Inferior parietal cortex (tissue), 1 donor: Measurements from ENCODE around the gene RIC8A.

ENCODE experiments used
- DNase-seq: peaks from one replicate; pipeline ENCODE4 v3.0.0-alpha.2; 2016; ENCODE audit errors: extremely low spot score

RIC8A gene

DNA sequence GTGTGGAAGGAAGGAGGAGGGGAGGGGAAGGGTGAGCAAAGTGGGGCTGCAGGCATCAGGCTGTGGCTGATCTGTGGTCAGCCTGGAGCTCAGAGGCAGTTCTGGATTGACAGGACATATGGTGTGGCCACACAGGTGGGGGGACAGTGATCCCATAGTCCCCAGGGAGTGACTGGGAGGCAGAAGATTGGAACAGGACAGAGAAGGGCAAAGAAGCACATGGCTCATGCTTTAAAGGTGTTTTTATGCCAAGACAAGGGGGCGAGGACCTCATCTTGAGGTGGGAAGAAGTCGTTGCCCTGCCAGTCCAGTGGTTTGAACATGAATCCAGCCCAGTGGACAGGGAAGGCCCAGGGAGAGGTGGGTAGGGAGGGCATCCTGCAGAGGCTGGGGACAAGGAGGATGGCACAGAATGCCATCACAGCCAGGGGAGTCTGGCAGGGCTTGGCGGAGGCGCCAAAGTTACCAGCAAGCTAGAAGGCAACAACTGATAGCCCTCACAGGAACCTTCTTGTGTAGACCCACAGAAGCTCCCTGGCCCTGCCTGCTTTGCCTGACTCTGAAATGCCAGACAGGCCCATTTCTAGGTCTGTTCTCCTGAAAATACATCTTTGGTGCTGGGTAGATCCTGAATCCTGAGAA, 3.4 kb upstream of the RIC8A start:
- DNase-seq, result no peak

DNA sequence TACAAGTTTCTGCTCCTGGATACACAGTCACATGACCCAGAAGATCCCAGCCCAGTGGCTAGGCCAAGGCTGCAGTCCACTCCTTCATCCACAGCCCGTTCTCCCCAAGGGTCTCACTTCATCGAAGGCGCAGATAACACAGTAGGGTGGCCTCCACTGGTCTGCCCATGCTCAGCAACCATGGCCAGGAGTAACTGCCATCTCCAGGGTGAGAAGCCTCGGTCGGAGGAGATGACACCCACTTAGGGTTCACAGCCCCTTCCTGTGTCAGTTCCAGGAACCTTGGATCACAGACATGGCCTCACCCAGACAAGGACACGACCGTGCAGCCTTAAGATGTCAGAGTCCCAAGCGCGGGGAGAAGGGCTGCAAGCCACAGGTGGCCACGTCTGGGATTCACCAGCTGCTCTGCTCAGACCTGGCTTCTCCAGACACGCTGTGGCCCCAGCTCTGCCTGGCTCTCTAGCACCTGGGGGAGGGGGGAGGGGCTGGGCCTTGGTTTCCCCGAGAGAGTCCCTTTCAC, 2.9 kb upstream of the RIC8A start:
- DNase-seq, result no peak

DNA sequence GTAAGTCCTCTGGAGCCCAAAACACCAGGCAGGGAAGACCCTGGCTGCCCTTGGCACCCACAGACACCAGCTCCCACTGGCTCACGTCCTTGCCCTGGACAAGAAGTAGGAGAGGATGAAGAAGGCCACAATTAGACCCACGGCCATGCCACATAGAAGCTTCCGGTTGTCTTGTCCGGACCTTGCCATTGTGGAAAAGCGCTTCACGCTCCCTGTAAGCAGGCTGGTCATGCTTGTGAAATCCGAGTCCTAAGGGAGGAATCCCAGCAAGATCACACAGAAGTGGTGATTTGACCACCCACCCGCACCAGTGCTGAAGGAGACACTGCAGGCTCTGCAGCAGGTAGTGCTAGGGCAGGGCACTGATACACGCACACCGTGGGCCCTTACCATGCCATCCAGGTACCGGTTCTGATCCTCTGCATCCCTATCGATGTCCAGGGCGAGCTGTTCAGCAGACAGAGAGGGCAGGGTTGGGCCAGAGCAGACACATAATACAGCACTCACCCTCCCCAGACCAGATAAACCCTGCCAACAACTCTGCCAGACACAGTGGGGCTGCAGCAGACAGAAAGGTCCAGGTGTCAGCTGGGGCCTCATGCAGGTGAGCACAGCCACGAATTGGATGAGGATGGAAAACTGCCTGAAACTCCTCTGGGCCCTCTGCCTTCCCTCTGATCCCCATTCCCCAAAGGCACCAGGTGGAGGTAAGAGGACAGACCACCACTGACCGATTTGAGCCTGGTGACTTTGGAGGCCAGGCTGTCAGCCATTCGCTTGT, 2.1 kb upstream of the RIC8A start:
- DNase-seq, result no peak

DNA sequence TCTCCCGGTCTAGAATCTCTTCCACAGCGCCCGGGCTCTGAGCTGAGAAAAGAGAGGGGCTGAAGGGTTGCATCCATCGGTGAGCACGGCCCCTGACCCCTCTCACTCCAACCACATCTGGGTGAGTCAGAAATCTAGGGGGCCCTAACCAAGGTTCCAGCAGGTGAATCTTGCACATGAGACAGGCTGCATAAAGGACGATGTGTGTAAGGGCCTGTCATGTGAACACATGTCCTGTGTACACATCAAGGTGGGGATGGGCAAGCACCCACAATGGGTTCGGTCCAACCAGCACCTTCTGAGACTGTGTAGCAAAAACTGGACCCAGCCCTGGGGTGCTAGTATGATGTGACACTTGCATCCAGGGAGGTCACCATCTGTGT, 1.5 kb upstream of the RIC8A start:
- no peak for DNase-seq

DNA sequence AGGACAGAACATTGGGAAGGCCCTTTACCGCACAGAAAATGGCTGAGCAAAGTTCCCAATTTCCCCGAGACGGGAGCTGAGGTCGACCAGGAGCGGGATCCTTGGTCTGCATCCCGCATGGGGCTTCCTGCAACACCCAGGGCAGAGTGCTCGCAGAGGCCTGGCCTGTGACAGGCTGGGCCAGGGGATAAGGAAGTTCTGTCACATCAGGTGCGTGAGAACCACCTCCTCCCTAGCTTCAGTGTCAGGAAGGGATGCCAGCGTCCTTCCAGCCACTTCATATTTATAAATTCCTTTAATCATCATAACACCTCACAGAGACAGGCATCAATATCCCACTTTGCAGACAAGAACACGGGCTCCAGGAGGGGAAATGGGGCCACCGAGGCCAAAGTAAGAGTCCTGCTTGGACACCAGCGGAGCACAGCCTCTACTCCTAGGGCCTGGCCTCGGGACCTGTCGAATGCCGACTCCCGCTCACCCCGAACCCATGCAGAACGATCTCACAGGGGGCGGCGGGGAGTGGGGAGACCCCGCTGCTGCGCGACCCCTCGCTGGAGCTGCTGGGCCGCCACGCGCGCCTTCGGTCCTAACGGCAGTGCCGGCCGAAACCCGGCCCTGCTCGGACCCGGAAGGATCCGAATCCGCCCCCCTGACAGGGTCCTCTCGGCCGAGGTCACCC, 841 bp upstream of the RIC8A start:
- DNase-seq, result no peak

- no peak for DNase-seq
Observed at GRCh38 chr11:207863-208180, 314 bp downstream of the RIC8A start.

- DNase-seq, result peak; percentile 81
Observed at GRCh38 chr11:208181-208916, 841 bp downstream of the RIC8A start.

DNA sequence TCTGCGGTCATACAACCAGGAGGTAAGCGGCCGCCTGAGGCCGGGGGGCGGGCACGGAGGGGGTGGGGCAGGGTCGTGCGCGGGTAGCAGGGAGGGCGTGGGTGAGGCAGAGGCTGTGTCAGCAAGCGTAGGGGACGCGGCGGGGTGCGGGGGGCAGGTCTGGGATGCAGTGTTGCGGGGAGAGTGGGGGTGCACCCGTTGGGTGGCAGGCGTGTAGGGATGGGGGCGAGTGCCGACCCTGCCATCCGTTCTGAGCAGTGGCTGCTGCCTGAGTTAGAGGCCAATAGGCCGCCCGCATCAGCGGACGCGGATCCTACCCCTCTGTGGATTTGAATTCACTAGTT, 1.4 kb downstream of the RIC8A start:
- DNase-seq, result no peak

- DNase-seq, result no peak
Observed at GRCh38 chr11:209275-210121, 2.0 kb downstream of the RIC8A start.

DNA sequence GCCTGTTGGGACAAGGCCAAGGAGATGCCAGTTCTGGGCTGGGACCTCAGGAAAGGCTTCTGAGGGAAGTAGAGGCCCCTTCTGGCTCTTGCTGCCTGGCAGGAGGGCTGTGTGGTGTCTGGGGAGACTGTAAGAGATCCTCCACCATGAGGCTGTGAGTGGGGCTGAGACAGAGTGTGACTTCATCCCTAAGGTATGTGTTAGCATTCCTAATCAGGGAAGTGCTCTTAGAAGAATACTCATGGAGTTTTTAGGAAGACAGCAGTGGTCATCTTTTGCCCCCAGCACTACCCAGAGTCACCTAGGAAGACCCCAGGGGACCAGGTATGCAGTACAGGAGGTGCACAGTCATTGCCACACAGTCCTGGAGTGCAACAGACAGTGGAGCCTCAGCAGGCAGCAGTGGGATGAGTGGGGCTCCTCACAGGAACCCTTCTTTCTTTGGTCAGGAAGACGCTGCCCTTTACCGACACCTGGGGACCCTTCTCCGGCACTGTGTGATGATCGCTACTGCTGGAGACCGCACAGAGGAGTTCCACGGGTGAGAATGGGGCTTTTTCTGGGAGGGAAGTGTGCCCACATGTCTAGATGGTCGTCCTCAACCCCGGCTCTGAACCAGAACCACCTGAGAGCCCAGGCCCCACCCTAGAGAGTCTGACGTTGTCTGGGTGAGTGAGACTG, 2.8 kb downstream of the RIC8A start:
- DNase-seq, result no peak

DNA sequence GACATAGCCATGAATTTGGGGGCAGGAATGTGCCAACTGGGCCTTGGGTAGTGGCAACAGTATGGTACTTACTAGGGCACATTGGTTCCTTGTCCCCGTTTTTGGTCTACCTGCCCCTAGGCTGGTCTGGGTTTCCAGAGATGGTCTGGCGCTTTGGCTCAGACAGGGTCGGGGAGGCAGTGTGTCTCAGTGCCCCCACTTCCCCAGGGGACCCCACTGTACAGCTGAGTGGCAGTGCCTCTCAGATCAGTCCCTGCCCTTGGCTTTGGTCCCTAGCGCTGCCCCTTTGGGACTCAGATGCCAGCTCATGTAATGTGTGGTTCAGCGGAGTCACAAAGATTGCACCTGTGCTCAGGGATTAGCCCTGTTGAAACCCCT, 3.3 kb downstream of the RIC8A start:
- DNase-seq, result no peak

DNA sequence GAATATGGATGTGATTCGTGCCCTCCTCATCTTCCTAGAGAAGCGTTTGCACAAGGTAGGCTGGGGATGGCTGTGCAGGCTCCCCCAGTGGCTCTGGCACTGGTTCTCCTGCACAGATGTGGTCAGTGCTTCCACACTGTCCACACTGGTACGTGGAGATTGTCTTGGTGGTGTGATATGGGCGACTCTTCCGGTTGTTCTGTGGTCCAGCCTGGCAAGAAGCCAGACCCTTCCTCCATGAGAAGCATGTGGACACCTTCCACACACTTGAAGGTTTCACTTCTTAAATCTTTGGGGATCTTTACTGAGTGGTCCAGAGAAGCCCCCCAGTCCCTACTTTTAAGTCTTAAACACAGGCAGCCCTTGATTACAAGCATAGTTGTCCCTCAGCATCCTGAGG, 3.8 kb downstream of the RIC8A start:
- no peak for DNase-seq

GRCh38 chr11:211741-212140, 4.2 kb downstream of the RIC8A start:
- DNase-seq, result no peak

GRCh38 chr11:212150-213100, 4.9 kb downstream of the RIC8A start:
- no peak for DNase-seq

GRCh38 chr11:213111-213510, 5.6 kb downstream of the RIC8A start:
- no peak for DNase-seq

DNA sequence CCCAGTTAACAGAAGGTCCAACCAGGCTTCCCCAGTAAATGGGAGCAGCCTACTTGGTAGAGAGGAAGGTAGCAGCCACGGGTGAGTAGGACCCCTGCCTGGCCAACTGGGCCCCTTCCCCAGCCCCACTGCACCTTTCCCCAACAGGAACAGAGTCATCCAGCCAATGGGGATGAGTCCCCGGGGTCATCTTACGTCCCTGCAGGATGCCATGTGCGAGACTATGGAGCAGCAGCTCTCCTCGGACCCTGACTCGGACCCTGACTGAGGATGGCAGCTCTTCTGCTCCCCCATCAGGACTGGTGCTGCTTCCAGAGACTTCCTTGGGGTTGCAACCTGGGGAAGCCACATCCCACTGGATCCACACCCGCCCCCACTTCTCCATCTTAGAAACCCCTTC, 6.6 kb downstream of the RIC8A start:
- DNase-seq, result no peak

- no peak for DNase-seq
Observed at GRCh38 chr11:215581-216037, 8.1 kb downstream of the RIC8A start.

DNA sequence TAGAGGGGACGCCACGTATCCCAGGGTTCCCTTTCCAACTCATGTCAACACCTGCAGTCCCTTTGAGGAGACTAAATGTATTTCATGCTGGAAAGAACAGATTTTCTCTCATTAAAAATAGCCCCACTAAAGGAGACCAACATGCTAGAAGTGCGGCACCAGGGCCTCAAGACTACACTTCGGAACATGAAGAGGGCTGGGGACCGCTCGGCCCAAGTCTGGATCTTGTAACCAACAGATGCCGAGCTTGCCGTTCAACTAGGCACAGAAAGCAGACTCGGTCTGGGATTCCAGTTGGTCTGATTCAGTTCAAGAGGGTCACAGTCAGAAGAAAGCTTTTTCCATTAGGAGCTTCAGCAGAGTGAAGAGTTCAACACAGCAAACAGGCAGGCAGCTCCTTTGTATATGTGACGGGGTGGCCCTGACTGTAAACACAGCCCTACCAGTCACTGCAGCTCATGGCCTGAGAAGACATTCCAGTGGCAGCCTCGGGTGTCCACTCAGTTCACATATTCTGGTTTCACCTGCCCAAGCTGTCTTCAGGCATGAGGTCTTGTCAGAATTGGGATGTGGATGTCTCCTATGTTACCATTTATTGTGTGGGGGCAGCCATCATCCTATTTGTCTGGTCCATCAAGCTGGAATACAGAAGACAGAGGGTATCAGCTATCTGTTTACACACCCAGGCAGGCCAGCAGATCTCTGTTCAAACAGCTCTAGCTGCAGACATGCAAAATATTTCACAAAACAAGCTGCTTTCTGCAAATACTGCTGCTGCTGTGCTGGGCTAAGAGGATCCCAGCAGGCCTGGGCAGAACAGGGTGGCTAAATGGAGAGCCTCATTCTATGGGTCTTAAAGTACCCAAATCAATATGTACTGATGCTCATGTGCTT, 8.8 kb downstream of the RIC8A start:
- no peak for DNase-seq

DNA sequence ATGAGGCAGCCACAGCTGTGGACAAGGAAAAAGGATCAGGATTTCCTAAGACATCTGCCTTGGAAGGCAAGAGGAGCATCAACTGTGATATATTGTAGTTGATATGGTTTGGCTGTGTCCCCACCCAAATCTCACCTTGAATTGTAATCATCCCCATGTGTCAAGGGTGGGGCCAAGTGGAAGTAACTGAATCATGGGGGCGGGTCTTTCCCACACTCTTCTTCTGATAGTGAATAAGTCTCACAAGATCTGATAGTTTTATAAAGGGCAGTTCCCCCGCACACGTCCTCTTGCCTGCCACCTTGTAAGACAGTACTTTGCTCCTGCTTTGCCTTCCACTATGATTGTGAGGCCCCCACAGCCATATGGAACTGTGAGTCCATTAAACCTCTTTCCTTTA, 10.2 kb downstream of the RIC8A start:
- DNase-seq, result no peak
